Tibial nerve (tissue), 4 donors: Measurements from ENCODE around the gene GLRX. TPM values are rescaled to one million over a fixed set of nuclear protein-coding genes. Genes with fewer than 3 reads are reported as not detected.
A peak's percentile ranks its signal among the peaks of the same experiment; 100 is the strongest.

Experiments
- DNase-seq, 2 donors: peaks; one replicate each; pipeline ENCODE4 v3.0.0-alpha.2; 2019; ENCODE audit warnings: low spot score in 2 of 2
- H3K27ac ChIP-seq, 4 donors: fragments of 200-600 bp; sonication (generic) in 3 of 4; one replicate each; pipeline ENCODE4 v1.5.1; 2017 to 2019; ENCODE audit warnings: mild to moderate bottlenecking in 1 of 4
- H3K27me3 ChIP-seq, 2 donors: fragments of 200-600 bp; sonication (generic) in 1 of 2; one replicate each; pipeline versions ENCODE4 v1.5.1 to v1.6.0; 2017 to 2019
- H3K36me3 ChIP-seq, 3 donors: fragments of 200-600 bp; sonication (generic); one replicate each; pipeline ENCODE4 v1.5.1; 2018 to 2019
- H3K4me1 ChIP-seq, 4 donors: fragments of 200-600 bp; sonication (generic) in 3 of 4; one replicate each; pipeline ENCODE4 v1.5.1; 2017 to 2019
- H3K4me3 ChIP-seq, 4 donors: fragments of 200-600 bp; sonication (generic) in 3 of 4; one replicate each; pipeline ENCODE4 v1.5.1; 2017 to 2019; ENCODE audit warnings: mild to moderate bottlenecking in 1 of 4, moderate library complexity in 1 of 4
- H3K9me3 ChIP-seq, 4 donors: fragments of 200-600 bp; sonication (generic) in 3 of 4; one replicate each; pipeline ENCODE4 v1.5.1; 2017 to 2019
- EP300 ChIP-seq, 2 donors: sonication (generic); formaldehyde crosslinking; IDR thresholded peaks; one replicate each; pipeline ENCODE4 v1.6.1; 2017; ENCODE audit warnings: antibody characterized with exemption in 2 of 2, mild to moderate bottlenecking in 1 of 2
- POLR2A ChIP-seq, 2 donors: fragments of 450-650 bp; IDR thresholded peaks; one replicate each; pipeline ENCODE4 v1.6.1; 2017; ENCODE audit warnings: antibody characterized with exemption in 2 of 2, mild to moderate bottlenecking in 2 of 2, moderate library complexity in 2 of 2
- WGBS, 2 donors: methylation state at CpG; one replicate each; pipeline ENCODE4 v1.1.5; 2018; 5-methylcytosine and 5-hydroxymethylcytosine counted together
- total RNA-seq, 4 donors: library from RNA; depleted of rRNA; stranded (reverse); fragments of >200 nt; gene quantifications; one replicate each; pipeline ENCODE4 v1.1.0, GENCODE V29; 2016
- TF ChIP-seq, protein P1 (sequence below), 5 experiments: fragments of 200-600 bp in 3 of 5; fragments of 450-650 bp in 2 of 5; sonication (generic) in 3 of 5; IDR thresholded peaks; one replicate each; pipeline ENCODE4 v1.5.1; 2016 to 2019; ENCODE audit warnings: antibody characterized with exemption in 5 of 5, mild to moderate bottlenecking in 3 of 5, moderate library complexity in 2 of 5

Gene GLRX
- total RNA-seq, 4 donors from 2014 or later, result 15.3 to 72.0 (median 40.4) TPM

GRCh38 chr5:95835682-95836385 is 13.3 kb upstream of the GLRX start:
- TF ChIP-seq POLR2A (IDR thresholded peaks at IDR 0.05) (no peak), EP300 (IDR thresholded peaks at IDR 0.05) (peak in 1 of 2 donors; percentile 44)
- TF ChIP-seq, protein P1, sequence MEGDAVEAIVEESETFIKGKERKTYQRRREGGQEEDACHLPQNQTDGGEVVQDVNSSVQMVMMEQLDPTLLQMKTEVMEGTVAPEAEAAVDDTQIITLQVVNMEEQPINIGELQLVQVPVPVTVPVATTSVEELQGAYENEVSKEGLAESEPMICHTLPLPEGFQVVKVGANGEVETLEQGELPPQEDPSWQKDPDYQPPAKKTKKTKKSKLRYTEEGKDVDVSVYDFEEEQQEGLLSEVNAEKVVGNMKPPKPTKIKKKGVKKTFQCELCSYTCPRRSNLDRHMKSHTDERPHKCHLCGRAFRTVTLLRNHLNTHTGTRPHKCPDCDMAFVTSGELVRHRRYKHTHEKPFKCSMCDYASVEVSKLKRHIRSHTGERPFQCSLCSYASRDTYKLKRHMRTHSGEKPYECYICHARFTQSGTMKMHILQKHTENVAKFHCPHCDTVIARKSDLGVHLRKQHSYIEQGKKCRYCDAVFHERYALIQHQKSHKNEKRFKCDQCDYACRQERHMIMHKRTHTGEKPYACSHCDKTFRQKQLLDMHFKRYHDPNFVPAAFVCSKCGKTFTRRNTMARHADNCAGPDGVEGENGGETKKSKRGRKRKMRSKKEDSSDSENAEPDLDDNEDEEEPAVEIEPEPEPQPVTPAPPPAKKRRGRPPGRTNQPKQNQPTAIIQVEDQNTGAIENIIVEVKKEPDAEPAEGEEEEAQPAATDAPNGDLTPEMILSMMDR (IDR thresholded peaks at IDR 0.05), result no peak
- peak overlapping the region in 2 of 4 donors; percentile 50 to 59 for H3K4me3 ChIP-seq
- H3K4me1 ChIP-seq, result peaks cover 0 to 27% (median 9%) of the 10 kb centered on the region in 4 donors
- no peak for DNase-seq
- 47 to 48% methylated on average over 10 of the region's 10 CpGs for WGBS, 2 donors
- H3K9me3 ChIP-seq, result no peaks in the 10 kb centered on the region
- no peaks in the 10 kb centered on the region for H3K27me3 ChIP-seq
- H3K36me3 ChIP-seq, result no peaks in the 10 kb centered on the region
- H3K27ac ChIP-seq, result peak overlapping the region in 3 of 4 donors; percentile 81 to 89 (median 89)

GRCh38 chr5:95832664-95833063 is 10.1 kb upstream of the GLRX start:
- Histone ChIP-seq H3K4me1 (peaks cover 0 to 27% (median 9%) of the 10 kb centered on the region in 4 donors), H3K9me3 (no peaks in the 10 kb centered on the region), H3K4me3 (no peak overlapping the region), H3K36me3 (no peaks in the 10 kb centered on the region), H3K27me3 (no peaks in the 10 kb centered on the region), H3K27ac (no peak overlapping the region)
- DNase-seq, result no peak
- TF ChIP-seq EP300 (IDR thresholded peaks at IDR 0.05) (no peak), POLR2A (IDR thresholded peaks at IDR 0.05) (no peak)
- TF ChIP-seq, protein P1 (IDR thresholded peaks at IDR 0.05), result no peak

GRCh38 chr5:95830226-95830625 is 7.7 kb upstream of the GLRX start:
- WGBS, 2 donors, result 92 to 95% methylated on average over 2 of the region's 2 CpGs
- H3K36me3 ChIP-seq, result no peaks in the 10 kb centered on the region

GRCh38 chr5:95827892-95828246 is 5.3 kb upstream of the GLRX start:
- whole genome bisulfite sequencing, 2 donors, result 67 to 71% methylated on average over 3 of the region's 3 CpGs
- TF ChIP-seq POLR2A (IDR thresholded peaks at IDR 0.05), result no peak
- no peak for TF ChIP-seq EP300 (IDR thresholded peaks at IDR 0.05)
- TF ChIP-seq, protein P1 (IDR thresholded peaks at IDR 0.05), result no peak
- no peaks in the 10 kb centered on the region for H3K36me3 ChIP-seq

More at GRCh38 chr5:95830226-95830625, 7.7 kb upstream of the GLRX start:
- TF ChIP-seq, protein P1 (IDR thresholded peaks at IDR 0.05), result no peak
- TF ChIP-seq POLR2A (IDR thresholded peaks at IDR 0.05) (no peak), EP300 (IDR thresholded peaks at IDR 0.05) (no peak)
- Histone ChIP-seq H3K27me3 (no peaks in the 10 kb centered on the region), H3K4me1 (peaks cover 0 to 10% (median 3%) of the 10 kb centered on the region in 4 donors), H3K4me3 (no peak overlapping the region), H3K27ac (no peak overlapping the region), H3K9me3 (no peaks in the 10 kb centered on the region)
- no peak for DNase-seq

More at GRCh38 chr5:95827892-95828246, 5.3 kb upstream of the GLRX start:
- Histone ChIP-seq H3K27me3 (no peaks in the 10 kb centered on the region), H3K9me3 (no peaks in the 10 kb centered on the region), H3K4me3 (no peak overlapping the region), H3K27ac (no peak overlapping the region), H3K4me1 (peaks cover 0 to 20% (median 5%) of the 10 kb centered on the region in 4 donors)
- DNase-seq, result no peak
